Left kidney (tissue), 2 donors: Measurements from ENCODE around the gene CDC25B. TPM values are rescaled to one million over a fixed set of nuclear protein-coding genes. Genes with fewer than 3 reads are reported as not detected.
"Not testable (repeated sequence)": the region's sequence is repeated elsewhere in the genome, so short reads cannot be mapped to it uniquely, and the experiment has no call there.

ENCODE experiments used
- DNase-seq: peaks from one replicate; pipeline ENCODE4 v3.0.0-alpha.2; 2013
- polyA plus RNA-seq: library from polyadenylated mRNA; unstranded; fragments of 120-200 nt; gene quantifications from one replicate; pipeline ENCODE4 v1.2.1, GENCODE V29; 2013; ENCODE audit not compliant: insufficient read length

The CDC25B gene
- polyA plus RNA-seq, 1 donor: 41.7 TPM

DNA sequence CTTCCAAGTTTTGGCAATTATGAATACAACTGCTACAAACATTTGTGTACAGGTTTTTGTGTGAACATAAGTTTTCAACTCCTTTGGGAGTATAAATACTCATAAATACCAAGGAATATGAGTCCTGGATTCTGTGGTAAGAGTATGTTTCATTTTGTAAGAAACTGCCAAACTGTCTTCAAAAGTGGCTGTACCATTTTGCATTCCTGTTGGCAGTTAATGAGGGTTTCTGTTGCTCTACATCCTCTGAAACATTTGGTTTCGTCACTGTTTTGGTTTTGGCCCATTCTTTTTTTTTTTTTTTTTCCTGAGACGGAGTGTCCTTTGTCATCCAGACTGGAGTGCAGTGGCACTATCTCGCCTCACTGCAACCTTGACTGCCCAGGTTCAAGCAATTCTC, 32.7 kb downstream of the CDC25B start:
- DNase-seq: no peak

DNA sequence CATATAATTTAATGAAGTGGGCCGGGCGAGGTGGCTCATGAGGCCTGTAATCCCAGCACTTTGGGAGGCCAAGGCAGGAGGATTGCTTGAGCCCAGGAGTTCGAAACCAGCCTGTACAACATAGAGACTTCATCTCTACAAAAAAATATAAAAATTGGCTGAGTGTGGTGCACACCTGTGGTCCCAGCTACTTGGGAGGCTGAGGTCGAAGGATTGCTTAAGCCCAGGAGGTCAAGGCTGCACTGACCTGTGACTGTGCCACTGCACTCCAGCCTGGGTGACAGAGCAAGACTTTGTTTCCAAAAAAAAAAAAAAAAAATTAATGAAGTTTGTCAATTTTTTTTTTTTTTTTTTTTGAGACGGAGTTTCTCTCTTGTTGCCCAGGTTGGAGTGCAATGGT, 33.8 kb downstream of the CDC25B start:
- DNase-seq: not testable (repeated sequence)

DNA sequence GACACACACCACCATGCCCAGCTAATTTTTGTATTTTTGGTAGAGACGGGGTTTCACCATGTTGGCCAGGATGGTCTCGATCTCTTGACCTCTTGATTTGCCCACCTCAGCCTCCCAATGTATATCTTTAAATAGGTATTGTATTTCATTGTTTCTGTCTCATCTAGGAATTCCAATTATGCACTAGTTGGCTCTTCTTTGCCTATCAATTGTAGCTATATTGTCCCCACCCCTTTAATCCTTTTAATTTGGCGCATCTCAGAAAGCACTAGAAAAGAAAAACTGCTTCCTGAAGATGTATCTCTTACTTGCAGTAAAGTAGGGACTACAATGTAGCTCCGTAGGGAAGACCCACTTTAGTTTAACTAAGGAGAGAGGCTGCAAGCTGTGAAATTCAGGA, 40.0 kb downstream of the CDC25B start:
- no peak for DNase-seq

DNA sequence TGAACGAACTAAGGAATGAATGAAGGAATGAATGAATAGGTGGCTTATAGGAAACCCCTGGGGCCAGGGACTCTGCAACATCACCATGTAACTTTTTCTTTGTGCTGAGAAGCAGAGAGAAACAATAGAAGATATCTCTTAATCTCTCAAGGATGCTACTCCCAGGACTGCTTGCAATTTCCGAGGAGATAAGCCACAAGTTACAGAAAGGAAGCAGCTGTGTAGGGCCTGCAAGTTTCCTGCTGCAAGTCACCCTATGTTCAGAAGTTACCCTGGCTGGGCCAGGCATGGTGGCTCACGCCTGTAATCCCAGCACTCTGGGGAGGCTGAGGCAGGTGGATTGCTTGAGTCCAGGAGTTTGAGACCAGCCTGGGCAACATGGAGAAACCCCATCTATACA, 43.2 kb downstream of the CDC25B start:
- no peak for DNase-seq

DNA sequence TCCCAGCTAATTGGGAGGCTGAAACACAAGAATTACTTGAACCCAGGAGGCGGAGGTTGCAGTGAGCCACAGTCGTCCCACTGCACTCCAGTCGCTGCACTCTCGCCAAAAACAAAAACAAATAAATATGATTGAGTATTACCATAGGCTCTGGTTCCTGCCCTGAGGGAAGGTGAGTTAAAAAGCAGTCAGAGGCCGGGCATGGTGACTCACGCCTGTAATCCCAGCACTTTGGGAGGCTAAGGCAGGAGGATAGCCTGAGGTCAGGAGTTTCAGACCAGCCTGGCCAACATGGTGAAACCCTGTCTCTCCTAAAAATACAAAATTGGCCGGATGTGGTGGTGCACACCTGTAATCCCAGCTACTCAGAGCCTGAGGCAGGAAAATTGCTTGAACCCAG, 44.1 kb downstream of the CDC25B start:
- not testable (repeated sequence) for DNase-seq

DNA sequence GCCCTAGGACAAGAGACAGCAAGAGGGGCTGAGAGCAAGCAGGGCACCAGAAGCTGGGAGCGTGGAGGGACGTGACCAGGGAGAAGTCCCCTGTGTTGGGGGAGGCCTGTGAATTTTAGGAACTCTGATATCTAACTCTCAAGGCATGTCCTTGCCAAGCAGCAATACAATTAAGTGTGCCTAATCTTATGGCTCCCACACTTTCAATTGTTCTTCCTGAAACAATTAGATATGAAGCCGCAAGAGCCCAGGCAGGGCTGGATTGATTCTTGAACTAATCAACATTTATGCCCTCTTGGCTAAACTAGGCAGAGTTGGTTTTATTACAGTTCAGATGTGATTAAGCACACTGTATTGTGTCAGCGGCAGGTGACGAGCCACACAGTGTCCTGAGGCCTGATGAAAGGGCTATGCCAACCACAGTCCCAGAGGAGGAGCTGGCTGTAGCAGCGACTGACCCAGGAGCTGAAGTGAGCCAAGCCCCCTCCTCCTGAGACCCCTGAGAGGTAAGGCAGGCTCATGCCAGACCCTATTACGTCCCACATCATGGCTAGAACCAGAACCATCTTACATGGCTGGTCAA, 46.3 kb downstream of the CDC25B start:
- no peak for DNase-seq

DNA sequence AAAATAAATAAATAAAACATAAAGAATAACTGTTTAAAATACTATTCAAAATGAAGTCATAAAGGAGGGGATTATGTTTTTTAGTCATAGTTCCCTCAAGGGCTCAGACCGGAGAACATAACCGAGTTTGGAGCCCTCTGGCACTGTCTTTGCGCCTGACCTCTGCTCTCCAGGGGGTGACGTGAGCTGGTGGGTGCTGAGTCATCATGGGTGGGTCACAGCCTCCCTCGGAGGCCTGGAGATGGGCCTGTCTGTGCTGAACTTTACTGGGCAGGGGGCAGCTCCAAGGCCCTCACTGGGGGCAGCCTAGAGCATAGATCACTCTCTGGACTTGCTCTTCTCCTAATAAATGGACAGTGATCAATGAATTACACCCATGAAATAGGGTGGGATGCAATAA, 47.4 kb downstream of the CDC25B start:
- no peak for DNase-seq

DNA sequence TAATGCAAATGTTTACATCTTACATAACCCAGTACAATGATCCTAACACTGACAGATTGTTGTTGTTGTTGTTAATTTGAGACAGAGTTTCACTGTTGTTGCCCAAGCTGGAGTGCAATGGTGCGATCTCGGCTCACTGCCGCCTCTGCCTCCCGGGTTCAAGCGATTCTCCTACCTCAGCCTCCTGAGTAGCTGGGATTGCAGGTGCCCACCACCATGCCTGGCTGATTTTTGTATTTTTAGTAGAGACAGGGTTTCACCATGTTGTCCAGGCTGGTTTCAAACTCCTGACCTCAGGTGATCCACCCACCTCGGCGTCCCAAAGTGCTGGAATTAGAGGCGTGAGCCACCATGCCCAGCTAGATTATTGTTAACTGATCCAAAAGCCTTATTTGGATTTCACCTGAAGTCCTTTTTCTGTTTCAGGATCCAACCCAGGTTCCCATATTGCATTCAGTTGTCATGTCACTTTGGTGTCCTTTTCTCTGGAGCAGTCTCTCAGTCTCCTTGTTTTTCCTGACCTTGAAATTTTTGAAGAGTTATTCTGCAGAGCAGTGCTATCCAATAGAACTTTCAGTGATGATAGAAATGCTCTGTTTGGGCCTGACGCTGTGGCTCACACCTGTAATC, 48.0 kb downstream of the CDC25B start:
- DNase-seq: not testable (repeated sequence)

DNA sequence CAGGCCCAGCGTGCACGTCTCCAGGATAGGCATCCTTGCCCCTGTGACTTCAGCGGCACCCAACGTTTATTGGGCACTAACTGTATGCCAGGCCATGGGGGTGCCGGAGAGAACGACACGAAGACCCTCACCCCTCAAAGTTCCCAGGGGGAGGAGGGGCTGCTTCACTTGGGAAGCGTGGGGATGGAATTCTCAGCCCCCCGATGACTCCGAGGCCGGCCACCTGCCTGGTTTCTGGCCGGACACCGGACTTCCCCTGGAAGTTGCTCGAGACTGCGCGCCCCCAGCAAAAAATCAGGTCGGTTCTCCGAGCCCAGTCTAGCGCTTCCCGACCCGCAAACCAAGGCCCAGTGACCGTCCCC, 50.2 kb downstream of the CDC25B start:
- peak; percentile 30 for DNase-seq

DNA sequence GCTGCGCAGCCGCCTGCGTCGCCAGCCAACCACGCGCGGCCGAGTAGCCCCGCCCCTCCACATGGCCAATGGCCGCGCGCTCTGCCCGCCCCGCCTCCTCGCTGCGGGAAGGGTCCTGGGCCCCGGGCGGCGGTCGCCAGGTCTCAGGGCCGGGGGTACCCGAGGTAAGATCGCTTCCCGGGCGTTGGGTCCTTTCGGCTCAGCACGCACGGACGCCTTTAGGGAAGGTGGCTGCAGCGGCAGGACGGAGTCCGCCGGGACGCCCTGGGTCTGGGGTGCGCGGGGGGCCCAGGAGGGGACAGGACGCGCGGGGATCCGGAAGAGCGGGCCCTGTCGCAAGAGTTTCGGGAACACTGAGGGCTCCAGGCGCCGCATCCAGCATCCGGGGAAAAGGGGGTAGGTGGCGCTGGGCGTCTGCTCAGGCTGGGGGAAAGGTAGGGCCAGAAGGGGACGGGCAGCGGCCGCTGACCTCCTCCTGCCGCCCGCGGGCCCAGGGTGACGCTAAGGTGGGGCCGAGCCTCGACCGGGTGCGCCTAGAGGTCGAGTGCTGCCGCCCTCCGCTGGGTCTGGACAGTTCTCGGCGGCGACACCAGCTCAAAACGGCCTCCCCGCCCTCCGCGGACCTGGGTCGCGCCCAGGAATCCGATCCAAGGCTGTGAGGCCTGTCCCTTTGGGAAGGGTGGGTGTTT, 50.8 kb downstream of the CDC25B start, which contains the start of gene MAVS:
Gene MAVS, plus strand, starts transcription at position 95 of the 689 bp plus-strand sequence. CDS start 7,791 bp downstream, outside the sequence.
- peak; percentile 86 for DNase-seq

DNA sequence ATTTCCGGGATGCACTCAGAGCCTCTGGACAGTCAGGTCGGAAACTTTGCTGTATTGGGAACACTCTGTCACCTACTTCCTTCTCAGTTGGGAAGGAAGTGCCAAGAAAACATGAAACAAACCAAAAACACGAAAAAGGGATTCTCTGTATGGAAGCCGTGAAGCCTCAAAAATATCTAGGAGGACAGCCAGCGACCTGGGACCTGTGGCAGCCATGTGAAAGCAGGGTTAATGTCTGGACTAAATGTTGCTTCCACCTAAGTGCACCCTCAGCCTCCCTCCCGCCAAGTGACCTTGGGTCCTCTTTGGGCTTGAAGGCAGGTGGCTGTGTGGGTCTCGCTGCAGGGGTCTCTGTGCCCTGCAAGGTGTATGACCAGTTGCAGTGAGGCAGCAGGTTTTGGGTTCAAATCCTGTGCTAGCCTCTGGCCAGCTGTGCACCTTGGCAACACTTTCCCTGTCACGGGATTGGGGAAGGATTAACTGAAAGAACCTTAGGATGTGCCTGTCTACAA, 51.4 kb downstream of the CDC25B start:
- DNase-seq: no peak

DNA sequence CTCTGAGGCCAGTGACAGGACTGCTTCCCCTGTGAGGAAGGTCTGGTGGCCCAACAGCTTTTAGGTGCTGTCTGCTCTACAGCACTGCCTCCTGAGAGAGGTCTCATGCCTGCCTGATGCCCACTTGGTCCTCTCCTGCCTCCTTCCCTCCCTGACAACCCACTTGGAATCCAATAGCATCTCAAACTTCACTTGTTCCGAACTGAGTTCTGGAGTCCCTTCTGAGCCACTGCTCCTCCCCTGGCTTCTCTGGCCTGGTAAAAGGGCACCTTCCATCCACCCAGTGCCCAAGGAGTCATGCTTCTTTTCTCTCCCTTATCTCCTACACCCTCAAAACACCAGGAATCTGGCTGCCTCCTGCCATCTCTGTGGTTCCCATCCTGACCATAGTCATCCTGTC, 52.5 kb downstream of the CDC25B start:
- no peak for DNase-seq

DNA sequence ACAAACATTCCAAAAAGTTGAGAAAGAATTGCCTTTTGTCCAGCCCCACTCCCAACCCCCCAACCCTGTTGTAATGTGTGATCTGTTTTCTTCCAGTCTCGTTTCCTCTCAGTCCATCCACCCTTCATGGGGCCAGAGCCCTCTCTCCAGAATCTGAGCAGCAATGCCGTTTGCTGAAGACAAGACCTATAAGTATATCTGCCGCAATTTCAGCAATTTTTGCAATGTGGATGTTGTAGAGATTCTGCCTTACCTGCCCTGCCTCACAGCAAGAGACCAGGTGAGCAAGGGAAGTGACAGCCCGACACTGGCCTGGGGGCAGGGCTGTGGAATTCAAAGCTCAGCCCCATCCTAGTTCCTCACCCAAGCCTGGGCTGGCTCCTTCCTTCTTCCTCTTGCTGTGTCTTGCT, 58.4 kb downstream of the CDC25B start:
- no peak for DNase-seq

Other genes with a start within 250 kb of the CDC25B start
- 0.17 TPM for gene GFRA4, start 132.9 kb upstream of the CDC25B start, polyA plus RNA-seq
- gene ADAM33, start 114.3 kb upstream of the CDC25B start, polyA plus RNA-seq: 9.1 TPM
- gene SIGLEC1, start 83.7 kb upstream of the CDC25B start, polyA plus RNA-seq: 1.1 TPM
- gene HSPA12B, start 63.6 kb upstream of the CDC25B start, polyA plus RNA-seq: 11.5 TPM
- gene ADISSP, start 28.6 kb upstream of the CDC25B start, polyA plus RNA-seq: 18.9 TPM
- gene SPEF1, start 14.9 kb upstream of the CDC25B start, polyA plus RNA-seq: 1.7 TPM
- 32.6 TPM for gene CENPB, start 9.6 kb upstream of the CDC25B start, polyA plus RNA-seq
- gene AP5S1, start 24.2 kb downstream of the CDC25B start, polyA plus RNA-seq: 10.6 TPM
- gene MAVS, start 50.5 kb downstream of the CDC25B start, polyA plus RNA-seq: 34.8 TPM
- gene PANK2, start 93.1 kb downstream of the CDC25B start, polyA plus RNA-seq: 40.1 TPM
- gene RNF24, start 219.2 kb downstream of the CDC25B start, polyA plus RNA-seq: 23.3 TPM